HG02623 (cell line): ENCODE measurements around the gene MEGF10.

Source experiments
- ATAC-seq: cut with Tn5 transposase; IDR thresholded peaks from one replicate; pipeline ENCODE4 v1.9.1; 2021; ENCODE audit warnings: moderate library complexity; ENCODE audit not compliant: unreplicated experiment

The MEGF10 gene

GRCh38 chr5:127508644-127509373, 218.2 kb downstream of the MEGF10 start:
- no peak for ATAC-seq
